Nephron (organoid): Measurements from ENCODE around the gene EFHC2.
A peak's percentile ranks its signal among the peaks of the same experiment; 100 is the strongest.

Source experiments
- H3K27ac Mint-ChIP-seq, 3 experiments: 2 replicates each; pipeline ENCODE4 v1.8.0; 2020; ENCODE audit warnings: mixed read lengths in 3 of 3, mild to moderate bottlenecking in 2 of 3, moderate library complexity in 1 of 3
- H3K27me3 Mint-ChIP-seq: 2 replicates; pipeline ENCODE4 v1.8.0; 2021; ENCODE audit warnings: low read depth, mild to moderate bottlenecking, moderate library complexity, mixed read lengths
- H3K36me3 Mint-ChIP-seq: 2 replicates; pipeline ENCODE4 v1.8.0; 2020; ENCODE audit warnings: low read depth, mixed read lengths
- H3K4me1 Mint-ChIP-seq: 2 replicates; pipeline ENCODE4 v1.8.0; 2020; ENCODE audit warnings: mixed read lengths
- H3K4me3 Mint-ChIP-seq, 3 experiments: 2 replicates each; pipeline ENCODE4 v1.8.0; 2020; ENCODE audit warnings: mild to moderate bottlenecking in 3 of 3, mixed read lengths in 3 of 3, moderate library complexity in 2 of 3
- H3K9me3 Mint-ChIP-seq: 2 replicates; pipeline ENCODE4 v1.8.0; 2020; ENCODE audit warnings: mixed read lengths
- CTCF ChIP-seq, 3 experiments: fragments of 200-600 bp; sonication (generic); IDR thresholded peaks; one replicate each; pipeline ENCODE4 v1.5.0; 2021; ENCODE audit warnings: antibody characterized with exemption in 3 of 3; ENCODE audit not compliant: unreplicated experiment in 3 of 3

The EFHC2 gene

GRCh38 chrX:44343412-44344141 is at the start of gene EFHC2:
TSS of gene EFHC2 (minus strand) at chrX:44343672. CDS start at chrX:44343588, 84 bp downstream.
- H3K4me1 Mint-ChIP-seq: peaks cover 4% of the 10 kb centered on the region
- peak within 1 kb of the TSS; percentile 82 to 87 (median 84) for H3K4me3 Mint-ChIP-seq
- TF ChIP-seq CTCF (IDR thresholded peaks at IDR 0.05; ENCODE audit: unreplicated experiment in 3 of 3): no peak
- H3K27ac Mint-ChIP-seq: peak within 1 kb of the TSS; percentile 10 to 61 (median 57)
- H3K36me3 Mint-ChIP-seq: no peaks in the 10 kb centered on the region
- no peaks in the 10 kb centered on the region for H3K27me3 Mint-ChIP-seq
- no peaks in the 10 kb centered on the region for H3K9me3 Mint-ChIP-seq

DNA sequence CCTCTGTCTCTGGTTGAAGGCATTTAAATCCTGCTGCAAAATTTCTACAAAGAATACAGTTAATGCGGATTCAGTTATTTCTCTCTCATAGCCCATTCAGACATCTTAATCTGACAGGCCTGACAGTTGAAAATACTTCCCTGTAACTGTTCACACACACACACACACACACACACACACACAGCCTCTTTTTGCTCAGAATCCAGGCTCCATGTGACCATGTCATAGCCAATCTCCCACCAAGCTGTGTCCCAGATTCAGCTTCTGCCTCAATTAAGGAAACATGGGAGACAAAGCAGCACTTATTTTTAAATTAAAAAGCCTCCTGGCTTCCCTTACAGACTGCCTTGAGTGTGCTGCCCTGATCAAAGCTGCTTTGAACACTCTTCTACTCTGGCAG is 49.3 kb upstream of the EFHC2 start:
- Mint-ChIP-seq H3K27me3 (no peaks in the 10 kb centered on the region), H3K36me3 (no peaks in the 10 kb centered on the region), H3K4me1 (no peaks in the 10 kb centered on the region), H3K27ac (no peak overlapping the region), H3K4me3 (no peak overlapping the region), H3K9me3 (peaks cover 16% of the 10 kb centered on the region)
- no peak for TF ChIP-seq CTCF (IDR thresholded peaks at IDR 0.05; ENCODE audit: unreplicated experiment in 3 of 3)

DNA sequence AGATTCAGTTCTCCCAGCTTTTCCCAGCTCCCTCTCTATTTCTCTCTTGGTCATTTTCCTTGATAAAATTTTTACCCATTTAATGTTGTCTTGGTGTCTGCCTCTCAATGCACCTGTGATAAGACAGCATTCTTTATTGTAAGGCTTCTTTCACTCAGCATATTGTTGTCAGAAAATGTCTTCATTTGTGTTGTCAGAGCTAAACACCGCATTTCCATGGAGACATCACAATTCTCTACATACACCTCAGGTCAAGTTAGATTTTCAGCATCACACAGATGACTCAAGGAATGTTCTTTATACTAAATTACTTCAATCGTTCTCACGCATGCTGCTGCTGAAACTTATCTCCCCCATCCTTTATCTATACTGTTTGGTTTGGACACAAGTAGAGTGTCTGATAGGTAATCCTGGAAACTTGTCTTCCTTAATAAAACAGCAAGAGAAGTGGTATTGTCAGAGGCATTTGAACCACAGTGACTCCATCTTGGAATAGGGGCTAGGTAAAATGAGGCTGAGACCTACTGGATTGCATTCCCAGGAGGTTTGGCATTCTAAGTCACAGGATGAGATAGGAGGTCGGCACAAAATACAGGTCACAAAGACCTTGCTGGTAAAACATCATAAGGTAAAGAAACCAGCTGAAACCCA is 41.3 kb upstream of the EFHC2 start:
- Mint-ChIP-seq H3K27ac (no peak overlapping the region), H3K36me3 (no peaks in the 10 kb centered on the region), H3K27me3 (no peaks in the 10 kb centered on the region), H3K9me3 (peaks cover 16% of the 10 kb centered on the region), H3K4me3 (no peak overlapping the region), H3K4me1 (no peaks in the 10 kb centered on the region)
- no peak for TF ChIP-seq CTCF (IDR thresholded peaks at IDR 0.05; ENCODE audit: unreplicated experiment in 3 of 3)

- no peaks in the 10 kb centered on the region for H3K36me3 Mint-ChIP-seq
- no peak for TF ChIP-seq CTCF (IDR thresholded peaks at IDR 0.05; ENCODE audit: unreplicated experiment in 3 of 3)
- H3K9me3 Mint-ChIP-seq: peaks cover 13% of the 10 kb centered on the region
- H3K27me3 Mint-ChIP-seq: no peaks in the 10 kb centered on the region
- H3K27ac Mint-ChIP-seq: no peak overlapping the region
- H3K4me1 Mint-ChIP-seq: no peaks in the 10 kb centered on the region
- no peak overlapping the region for H3K4me3 Mint-ChIP-seq
Observed at GRCh38 chrX:44382871-44383270, 39.4 kb upstream of the EFHC2 start.

DNA sequence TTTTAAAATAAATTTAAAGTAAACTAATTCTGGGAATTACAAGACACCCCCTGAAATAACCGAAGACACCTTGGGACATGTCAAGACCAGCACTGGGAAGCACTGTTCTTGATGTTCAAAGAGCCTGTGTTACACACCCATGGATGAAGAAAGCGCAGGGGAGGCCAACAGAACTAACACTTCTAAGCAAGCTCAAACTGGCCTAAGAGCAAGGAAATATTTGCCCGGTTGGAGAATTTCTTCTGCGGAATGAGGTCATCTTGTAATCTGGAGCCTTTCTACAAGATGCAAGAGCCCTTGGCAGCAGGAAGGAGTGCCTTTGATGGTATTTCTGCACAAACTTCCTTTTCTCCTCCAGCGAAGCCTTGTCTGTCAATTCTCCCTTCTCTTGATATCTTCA is 9.3 kb upstream of the EFHC2 start:
- peaks cover 5% of the 10 kb centered on the region for H3K9me3 Mint-ChIP-seq
- no peaks in the 10 kb centered on the region for H3K27me3 Mint-ChIP-seq
- no peaks in the 10 kb centered on the region for H3K36me3 Mint-ChIP-seq
- H3K4me1 Mint-ChIP-seq: no peaks in the 10 kb centered on the region
- no peak for TF ChIP-seq CTCF (IDR thresholded peaks at IDR 0.05; ENCODE audit: unreplicated experiment in 3 of 3)
- no peak overlapping the region for H3K4me3 Mint-ChIP-seq
- no peak overlapping the region for H3K27ac Mint-ChIP-seq

DNA sequence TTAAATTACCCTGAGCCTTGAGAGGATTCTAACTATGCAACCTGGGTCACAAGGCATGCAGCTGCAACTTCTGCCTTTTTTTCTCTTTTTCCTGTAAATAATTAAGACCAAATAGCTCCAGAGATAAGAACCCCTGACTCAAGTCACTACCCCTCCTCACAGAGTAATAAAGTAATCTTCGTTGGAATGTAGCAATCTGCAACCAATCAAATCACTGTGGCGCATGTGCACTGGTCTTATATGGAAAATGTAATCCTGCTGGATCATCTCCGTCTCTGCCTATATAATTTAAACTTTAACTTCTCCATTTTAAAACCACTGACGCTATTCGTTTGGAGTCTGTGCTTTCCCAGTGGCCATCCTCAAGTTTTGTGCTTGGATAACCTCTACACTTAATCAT is 6.1 kb upstream of the EFHC2 start:
- Mint-ChIP-seq H3K27me3 (no peaks in the 10 kb centered on the region), H3K4me3 (no peak overlapping the region), H3K4me1 (no peaks in the 10 kb centered on the region), H3K36me3 (no peaks in the 10 kb centered on the region), H3K27ac (peak overlapping the region in 2 of 3 experiments; percentile 15 to 30), H3K9me3 (peaks cover 2% of the 10 kb centered on the region)
- TF ChIP-seq CTCF (IDR thresholded peaks at IDR 0.05; ENCODE audit: unreplicated experiment in 3 of 3): no peak
